DOHH2 (cell line): ENCODE results near the gene ARMS2.

Experiments used
- CTCF ChIP-seq: fragments of 200-600 bp; sonication (generic); IDR thresholded peaks from one replicate; pipeline ENCODE4 v1.5.1; 2014; ENCODE audit warnings: antibody characterized with exemption, mild to moderate bottlenecking, low read depth, low read length; ENCODE audit not compliant: poor library complexity, severe bottlenecking
- EZH2phosphoT487 ChIP-seq: fragments of 200-600 bp; sonication (generic); IDR thresholded peaks from 2 replicates; pipeline ENCODE4 v1.6.1; 2017; ENCODE audit warnings: borderline replicate concordance, mild to moderate bottlenecking, antibody characterized with exemption, low read length, moderate library complexity, mixed read lengths

DNA sequence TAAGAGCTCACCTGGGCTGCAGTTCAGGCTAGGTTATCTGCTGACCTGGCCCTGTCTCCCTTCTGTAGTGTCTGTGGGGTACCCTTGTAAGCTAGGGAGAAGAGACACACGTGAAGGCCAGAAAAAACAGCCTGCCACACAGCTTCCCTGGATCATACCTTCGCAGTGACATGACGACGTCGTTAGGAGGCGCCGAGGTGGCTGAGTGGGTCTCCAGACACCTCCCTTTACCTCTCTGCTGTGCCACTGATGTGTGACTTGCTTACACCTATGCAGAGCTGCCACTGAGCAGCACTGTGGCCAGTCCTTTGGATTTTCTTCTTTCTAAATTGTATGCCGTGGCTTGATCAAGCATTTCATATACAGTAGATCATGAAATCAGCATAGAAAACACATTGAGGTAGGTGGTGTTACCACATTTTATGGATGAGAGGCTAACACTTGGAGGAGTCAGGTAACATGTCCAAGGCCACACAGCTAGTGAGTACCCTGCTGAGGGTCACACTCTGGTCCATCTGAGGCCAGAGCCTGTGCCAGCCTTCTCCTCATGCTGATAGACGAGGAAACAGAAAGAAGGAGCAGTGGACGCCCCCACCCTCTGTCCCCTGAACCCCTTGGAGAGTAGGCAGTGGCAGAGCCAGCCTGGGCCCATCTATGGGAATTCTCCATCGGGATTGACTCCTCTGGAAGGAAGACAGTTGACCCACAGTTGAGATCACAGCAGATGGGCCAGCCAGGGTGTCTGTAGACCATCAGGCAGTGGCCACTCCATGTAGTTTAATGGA lies 30.0 kb downstream of the ARMS2 start:
- TF ChIP-seq CTCF (no peak), EZH2phosphoT487 (no peak)
